Skeletal muscle satellite cell (primary cell): ENCODE measurements around the gene PPP6R3.
"Not testable (repeated sequence)": the region's sequence is repeated elsewhere in the genome, so short reads cannot be mapped to it uniquely, and the experiment has no call there.

Experiments used
- H3K27me3 ChIP-seq: 2 replicates; pipeline ENCODE4 v1.7.0; 2013; ENCODE audit warnings: low read length; ENCODE audit not compliant: control insufficient read depth, insufficient read depth
- H3K36me3 ChIP-seq: 2 replicates; pipeline ENCODE4 v1.7.0; 2013; ENCODE audit warnings: mild to moderate bottlenecking, control low read depth, low read length; ENCODE audit not compliant: insufficient read depth
- H3K4me1 ChIP-seq: 2 replicates; pipeline ENCODE4 v1.7.0; 2013; ENCODE audit warnings: low read length; ENCODE audit not compliant: control insufficient read depth, insufficient read depth
- H3K4me2 ChIP-seq: 2 replicates; pipeline ENCODE4 v1.7.0; 2013; ENCODE audit warnings: mild to moderate bottlenecking, low read length
- H3K4me3 ChIP-seq: 2 replicates; pipeline ENCODE4 v1.7.0; 2013; ENCODE audit warnings: low read length
- H3K9ac ChIP-seq: 2 replicates; pipeline ENCODE4 v1.7.0; 2013; ENCODE audit warnings: mild to moderate bottlenecking, low read depth, low read length, moderate library complexity
- H3K9me3 ChIP-seq: replicated peaks from 2 replicates; pipeline ENCODE4 v1.7.0; 2013; ENCODE audit warnings: mild to moderate bottlenecking, control low read depth, low read length

Gene PPP6R3

DNA sequence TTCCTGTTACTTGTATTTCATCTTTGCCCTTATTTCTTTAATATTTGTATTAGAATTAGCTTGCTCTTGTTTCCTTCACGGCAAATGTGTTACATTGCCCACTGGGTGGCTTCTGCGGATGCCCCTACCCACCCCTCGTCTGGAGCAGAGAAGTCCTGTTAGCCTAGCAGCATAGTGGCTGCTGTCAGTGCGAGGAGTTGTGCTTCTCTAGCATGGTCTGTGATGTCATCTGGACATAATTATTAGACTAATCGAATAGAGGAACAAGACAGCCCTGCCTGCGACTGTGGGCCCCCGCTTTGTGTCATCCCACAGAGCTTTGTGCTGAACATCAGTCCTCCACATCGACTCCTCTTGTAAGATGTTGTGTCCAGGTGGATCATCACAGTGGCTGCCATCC, 74.5 kb downstream of the PPP6R3 start:
- H3K36me3 ChIP-seq: peaks cover 21% of the 10 kb centered on the region
- H3K4me2 ChIP-seq: no peak overlapping the region
- H3K4me1 ChIP-seq: peaks cover 8% of the 10 kb centered on the region
- H3K4me3 ChIP-seq: no peak overlapping the region
- H3K9ac ChIP-seq: no peak overlapping the region
- H3K9me3 ChIP-seq: no peaks in the 10 kb centered on the region
- no peaks in the 10 kb centered on the region for H3K27me3 ChIP-seq

DNA sequence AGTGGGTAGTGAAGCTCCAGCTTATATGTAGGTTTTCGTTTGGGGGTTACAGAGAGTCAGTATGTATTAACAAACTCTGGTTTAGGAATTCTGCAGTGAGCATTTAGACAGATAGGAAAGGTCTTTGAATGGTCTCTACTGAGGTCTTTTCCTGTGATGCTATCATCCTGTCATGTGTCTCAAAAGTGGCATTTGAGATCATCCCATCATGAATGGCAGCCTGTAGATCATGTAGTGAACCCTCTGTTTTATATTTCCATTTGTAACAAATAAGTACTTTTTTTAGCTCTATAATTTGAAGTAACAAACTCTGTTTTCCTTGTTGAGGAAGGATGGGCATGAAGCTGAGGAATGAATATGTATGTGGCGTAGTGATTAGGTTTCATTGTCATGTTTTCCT, 76.2 kb downstream of the PPP6R3 start:
- Histone ChIP-seq H3K4me2 (no peak overlapping the region), H3K9ac (no peak overlapping the region), H3K36me3 (peaks cover 21% of the 10 kb centered on the region), H3K9me3 (no peaks in the 10 kb centered on the region), H3K4me1 (peaks cover 8% of the 10 kb centered on the region), H3K4me3 (no peak overlapping the region), H3K27me3 (no peaks in the 10 kb centered on the region)

GRCh38 chr11:68538025-68538424, 77.5 kb downstream of the PPP6R3 start:
- H3K4me3 ChIP-seq: no peak overlapping the region
- no peak overlapping the region for H3K9ac ChIP-seq
- no peak overlapping the region for H3K4me2 ChIP-seq
- peaks cover 21% of the 10 kb centered on the region for H3K36me3 ChIP-seq
- H3K4me1 ChIP-seq: peaks cover 20% of the 10 kb centered on the region
- no peaks in the 10 kb centered on the region for H3K9me3 ChIP-seq
- no peaks in the 10 kb centered on the region for H3K27me3 ChIP-seq

DNA sequence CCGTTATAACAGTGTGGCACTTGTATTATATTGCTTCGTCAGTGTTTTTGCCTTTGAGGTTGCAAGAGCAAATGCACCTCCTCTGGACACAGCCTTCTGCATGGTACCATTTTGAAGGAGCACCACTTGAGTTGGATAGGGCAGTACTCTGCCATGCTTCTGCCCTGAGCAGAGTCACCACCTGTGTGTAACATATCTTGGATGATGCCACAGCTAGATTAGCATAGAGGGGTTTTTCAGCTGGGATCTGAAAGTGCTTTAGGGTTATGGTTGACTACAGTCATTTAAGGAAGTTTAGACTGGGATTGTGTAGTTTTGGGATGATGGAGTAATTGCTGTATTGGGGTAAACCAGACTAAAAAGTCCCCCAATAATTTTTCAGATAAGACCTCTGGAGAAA, 78.8 kb downstream of the PPP6R3 start:
- Histone ChIP-seq H3K9ac (no peak overlapping the region), H3K36me3 (peaks cover 25% of the 10 kb centered on the region), H3K4me3 (no peak overlapping the region), H3K9me3 (no peaks in the 10 kb centered on the region), H3K4me2 (no peak overlapping the region), H3K27me3 (no peaks in the 10 kb centered on the region), H3K4me1 (peaks cover 26% of the 10 kb centered on the region)

GRCh38 chr11:68540504-68540903, 80.0 kb downstream of the PPP6R3 start:
- not testable (repeated sequence) for H3K9me3 ChIP-seq, H3K27me3 ChIP-seq, H3K4me2 ChIP-seq, H3K4me3 ChIP-seq, H3K9ac ChIP-seq
- peaks cover 23% of the 10 kb centered on the region for H3K4me1 ChIP-seq
- H3K36me3 ChIP-seq: peaks cover 34% of the 10 kb centered on the region

DNA sequence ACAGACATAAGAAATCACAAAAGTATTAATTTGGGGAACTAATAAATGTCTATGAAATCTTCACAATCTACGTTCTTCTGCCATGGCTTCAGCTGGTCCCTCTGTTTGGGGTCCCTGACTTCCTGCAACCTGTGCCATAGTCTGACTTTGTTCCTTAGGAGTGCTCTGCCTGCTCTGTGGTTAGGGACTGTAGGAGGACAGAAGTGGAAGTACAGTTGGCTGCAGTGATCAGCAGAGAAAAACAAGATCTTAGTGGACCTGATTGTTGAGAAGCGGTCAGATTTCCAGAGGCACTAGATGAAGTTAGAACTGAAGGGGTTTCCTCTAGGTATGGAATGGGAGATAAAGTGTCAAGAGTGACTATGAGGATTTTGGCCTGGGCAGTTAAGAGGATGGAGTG, 80.6 kb downstream of the PPP6R3 start:
- Histone ChIP-seq H3K9ac (no peak overlapping the region), H3K9me3 (no peaks in the 10 kb centered on the region), H3K4me1 (peaks cover 20% of the 10 kb centered on the region), H3K27me3 (no peaks in the 10 kb centered on the region), H3K4me3 (no peak overlapping the region), H3K4me2 (no peak overlapping the region), H3K36me3 (peaks cover 38% of the 10 kb centered on the region)

DNA sequence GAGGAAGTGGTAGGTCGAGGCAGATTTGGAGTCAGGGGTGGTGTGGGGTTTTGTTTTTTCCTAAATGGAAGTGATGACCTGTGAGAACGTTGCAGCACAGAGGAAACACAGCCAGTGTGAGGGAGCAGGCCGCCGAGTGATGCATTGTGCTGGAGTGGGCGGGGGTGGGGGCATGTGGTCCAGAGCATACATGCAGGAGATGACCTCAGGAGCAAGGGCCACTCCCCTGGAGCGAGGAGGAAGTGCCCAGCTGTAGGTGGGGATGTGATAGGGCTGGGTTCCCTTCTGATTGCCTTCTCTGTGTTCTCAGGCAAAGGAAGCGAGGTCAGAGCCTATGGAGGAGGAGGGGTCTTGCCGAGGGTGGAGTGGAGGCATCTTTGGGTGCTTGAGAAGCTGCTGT, 81.4 kb downstream of the PPP6R3 start:
- Histone ChIP-seq H3K36me3 (peaks cover 45% of the 10 kb centered on the region), H3K4me1 (peaks cover 29% of the 10 kb centered on the region), H3K27me3 (no peaks in the 10 kb centered on the region), H3K9me3 (no peaks in the 10 kb centered on the region), H3K4me3 (no peak overlapping the region), H3K4me2 (no peak overlapping the region), H3K9ac (no peak overlapping the region)

GRCh38 chr11:68542617-68543016, 82.1 kb downstream of the PPP6R3 start:
- Histone ChIP-seq H3K4me2 (peak overlapping the region; percentile 2), H3K9me3 (no peaks in the 10 kb centered on the region), H3K9ac (no peak overlapping the region), H3K27me3 (no peaks in the 10 kb centered on the region), H3K36me3 (peaks cover 48% of the 10 kb centered on the region), H3K4me3 (no peak overlapping the region), H3K4me1 (peaks cover 29% of the 10 kb centered on the region)

DNA sequence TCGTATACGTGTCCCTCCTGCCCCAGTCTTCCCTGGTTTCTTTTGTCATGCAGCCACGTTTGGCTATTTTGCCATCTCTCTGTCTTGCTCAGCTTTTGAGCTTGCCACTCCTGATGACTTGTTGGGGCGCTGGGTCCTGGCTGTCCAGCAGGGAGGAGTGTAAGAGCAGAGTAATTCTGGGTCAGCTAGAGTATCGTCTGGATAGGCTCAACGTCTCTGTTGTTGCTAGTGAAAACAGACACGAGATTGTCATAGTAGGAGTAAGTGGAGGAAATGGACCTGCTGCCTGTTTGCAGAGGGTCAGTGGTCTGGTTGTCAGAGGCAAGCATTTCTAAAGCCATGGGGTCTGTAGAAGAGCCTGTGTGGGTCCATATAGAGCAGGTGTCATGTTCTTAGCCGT, 83.0 kb downstream of the PPP6R3 start:
- H3K4me2 ChIP-seq: no peak overlapping the region
- no peak overlapping the region for H3K4me3 ChIP-seq
- peaks cover 29% of the 10 kb centered on the region for H3K4me1 ChIP-seq
- no peaks in the 10 kb centered on the region for H3K27me3 ChIP-seq
- H3K36me3 ChIP-seq: peaks cover 46% of the 10 kb centered on the region
- H3K9me3 ChIP-seq: no peaks in the 10 kb centered on the region
- H3K9ac ChIP-seq: no peak overlapping the region

DNA sequence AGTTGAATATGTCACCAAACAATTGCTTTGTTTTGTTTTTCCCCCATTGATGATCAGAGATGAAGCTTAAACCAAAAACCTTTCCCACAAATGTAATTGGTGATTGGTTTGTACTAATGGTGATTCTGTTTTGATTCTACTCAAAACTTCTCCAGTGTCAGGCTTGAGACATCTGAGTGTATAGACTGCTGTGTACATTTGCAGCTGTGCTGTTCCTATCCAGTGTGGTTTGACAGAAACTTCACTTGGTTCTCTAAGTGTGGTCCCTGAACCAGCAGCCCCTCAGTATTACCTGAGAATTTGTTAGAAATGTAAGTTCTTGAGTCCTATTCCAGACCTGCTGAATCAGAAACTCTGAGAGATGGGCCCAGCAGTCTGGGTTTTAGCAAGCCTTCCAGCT, 84.8 kb downstream of the PPP6R3 start:
- H3K9me3 ChIP-seq: no peaks in the 10 kb centered on the region
- H3K4me3 ChIP-seq: no peak overlapping the region
- no peaks in the 10 kb centered on the region for H3K27me3 ChIP-seq
- peaks cover 46% of the 10 kb centered on the region for H3K36me3 ChIP-seq
- no peak overlapping the region for H3K9ac ChIP-seq
- H3K4me1 ChIP-seq: peaks cover 33% of the 10 kb centered on the region
- no peak overlapping the region for H3K4me2 ChIP-seq

DNA sequence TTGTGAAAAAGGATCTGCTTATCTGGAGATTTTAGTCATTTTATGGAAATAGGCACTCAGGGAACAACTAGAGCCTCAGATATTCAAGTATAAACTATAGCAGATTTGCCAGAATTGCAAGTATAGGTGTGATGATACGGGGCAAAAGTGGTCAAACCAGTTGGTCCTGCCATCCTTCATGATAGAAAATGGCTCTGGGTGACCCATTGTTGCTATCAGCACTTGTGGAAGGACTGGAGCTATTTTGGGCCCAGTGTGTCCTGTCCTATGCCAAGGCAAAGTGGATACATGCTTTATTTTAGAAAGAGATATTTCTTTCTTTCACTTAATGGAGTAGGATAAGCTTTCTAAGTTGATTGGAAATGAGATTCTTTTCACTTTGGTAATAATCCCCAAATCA, 85.2 kb downstream of the PPP6R3 start:
- no peaks in the 10 kb centered on the region for H3K27me3 ChIP-seq
- no peak overlapping the region for H3K4me3 ChIP-seq
- H3K4me2 ChIP-seq: no peak overlapping the region
- no peaks in the 10 kb centered on the region for H3K9me3 ChIP-seq
- no peak overlapping the region for H3K9ac ChIP-seq
- peaks cover 38% of the 10 kb centered on the region for H3K4me1 ChIP-seq
- H3K36me3 ChIP-seq: peaks cover 46% of the 10 kb centered on the region

DNA sequence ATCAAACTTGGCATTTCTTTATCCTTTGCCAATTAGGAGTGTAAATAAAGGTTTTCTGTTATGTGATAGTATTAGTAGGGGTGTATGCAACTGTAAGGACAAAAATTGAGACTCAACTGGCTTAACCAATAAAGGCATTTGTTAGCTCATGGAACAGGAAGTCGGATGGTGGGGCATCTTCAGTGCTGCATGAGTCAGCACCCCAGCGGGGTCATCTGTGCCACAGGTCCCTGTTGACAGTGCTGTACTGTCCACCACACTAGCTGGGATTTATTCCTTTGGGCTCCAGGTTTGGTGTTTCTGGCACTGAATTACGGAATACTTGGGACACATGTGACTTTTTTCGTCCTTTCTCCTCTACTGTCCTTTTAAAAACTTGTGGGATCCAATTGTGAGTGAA, 86.0 kb downstream of the PPP6R3 start:
- no peaks in the 10 kb centered on the region for H3K27me3 ChIP-seq
- H3K36me3 ChIP-seq: peaks cover 48% of the 10 kb centered on the region
- no peak overlapping the region for H3K9ac ChIP-seq
- H3K4me1 ChIP-seq: peaks cover 38% of the 10 kb centered on the region
- no peaks in the 10 kb centered on the region for H3K9me3 ChIP-seq
- H3K4me3 ChIP-seq: no peak overlapping the region
- H3K4me2 ChIP-seq: peak overlapping the region; percentile 8
